ENCODE measurements around the gene STXBP5.

STXBP5 gene

GRCh38 chr6:147337921-147338320 is 133.7 kb downstream of the STXBP5 start:
- Histone ChIP-seq H2BK12ac (ENCODE audit: low read length) (no peak overlapping the region), H3K14ac (ENCODE audit: low read length) (no peak overlapping the region), H2AK5ac (ENCODE audit: low read length) (no peak overlapping the region), H4K12ac (ENCODE audit: low read depth, low read length) (no peak overlapping the region), H3K9ac (ENCODE audit: low read length) (no peak overlapping the region), H3K36me3 (ENCODE audit: control insufficient read depth in 1 of 2, insufficient read depth in 2 of 2, low read length in 2 of 2) (peaks cover 0 to 2% of the 10 kb centered on the region in 2 experiments), H2AFZ (ENCODE audit: insufficient read depth, low read length, poor library complexity) (no peak overlapping the region), H3K79me2 (ENCODE audit: control insufficient read depth, insufficient read depth, low read length, poor library complexity) (no peaks in the 10 kb centered on the region), H3K27me3 (ENCODE audit: insufficient read depth, low read length) (no peaks in the 10 kb centered on the region), H2BK120ac (ENCODE audit: insufficient read depth, low read length, poor library complexity) (no peak overlapping the region), H3K18ac (ENCODE audit: low read length) (no peak overlapping the region), H3K79me1 (ENCODE audit: low read length) (no peaks in the 10 kb centered on the region), H2BK5ac (ENCODE audit: low read depth, low read length, poor library complexity) (no peak overlapping the region), H3K4me1 (ENCODE audit: control insufficient read depth in 1 of 2, insufficient read depth in 2 of 2, low read length in 2 of 2) (no peaks in the 10 kb centered on the region), H3K23ac (ENCODE audit: low read length) (no peak overlapping the region), H4K91ac (ENCODE audit: low read depth, low read length) (no peak overlapping the region), H4K8ac (ENCODE audit: low read depth, low read length) (no peak overlapping the region), H3K27ac (ENCODE audit: low read depth, low read length) (no peak overlapping the region), H3K4me3 (ENCODE audit: low read depth, low read length) (no peak overlapping the region), H3K9me3 (ENCODE audit: insufficient read depth, low read depth, low read length) (no peaks in the 10 kb centered on the region), H3K4ac (ENCODE audit: low read depth, low read length) (no peak overlapping the region), H3K4me2 (ENCODE audit: low read length) (no peak overlapping the region)
- peak in 1 of 2 donors; percentile 34 for DNase-seq
- WGBS (ENCODE audit: extremely low coverage, insufficient coverage, insufficient read length): no CpG with 5 or more reads among the region's 3 CpGs

- no peak overlapping the region for H3K4ac ChIP-seq (ENCODE audit: low read depth, low read length)
- H3K4me2 ChIP-seq (ENCODE audit: low read length): no peak overlapping the region
- H2BK12ac ChIP-seq (ENCODE audit: low read length): no peak overlapping the region
- H4K91ac ChIP-seq (ENCODE audit: low read depth, low read length): no peak overlapping the region
- no peak overlapping the region for H2BK5ac ChIP-seq (ENCODE audit: low read depth, low read length, poor library complexity)
- no peak overlapping the region for H3K14ac ChIP-seq (ENCODE audit: low read length)
- no peak overlapping the region for H3K27ac ChIP-seq (ENCODE audit: low read depth, low read length)
- no peak overlapping the region for H3K18ac ChIP-seq (ENCODE audit: low read length)
- H2AK5ac ChIP-seq (ENCODE audit: low read length): no peak overlapping the region
- no peak overlapping the region for H2AFZ ChIP-seq (ENCODE audit: insufficient read depth, low read length, poor library complexity)
- H2BK120ac ChIP-seq (ENCODE audit: insufficient read depth, low read length, poor library complexity): no peak overlapping the region
- H4K8ac ChIP-seq (ENCODE audit: low read depth, low read length): no peak overlapping the region
- no peaks in the 10 kb centered on the region for H3K79me1 ChIP-seq (ENCODE audit: low read length)
- H3K4me3 ChIP-seq (ENCODE audit: low read depth, low read length): no peak overlapping the region
- DNase-seq: no peak
- H3K27me3 ChIP-seq (ENCODE audit: insufficient read depth, low read length): no peaks in the 10 kb centered on the region
- no CpG with 5 or more reads among the region's 1 CpG for WGBS (ENCODE audit: extremely low coverage, insufficient coverage, insufficient read length)
- H3K9me3 ChIP-seq (ENCODE audit: insufficient read depth, low read depth, low read length): no peaks in the 10 kb centered on the region
- no peaks in the 10 kb centered on the region for H3K4me1 ChIP-seq (ENCODE audit: control insufficient read depth in 1 of 2, insufficient read depth in 2 of 2, low read length in 2 of 2)
- no peak overlapping the region for H3K23ac ChIP-seq (ENCODE audit: low read length)
- peaks cover 2 to 5% of the 10 kb centered on the region in 2 experiments for H3K36me3 ChIP-seq (ENCODE audit: control insufficient read depth in 1 of 2, insufficient read depth in 2 of 2, low read length in 2 of 2)
- no peak overlapping the region for H3K9ac ChIP-seq (ENCODE audit: low read length)
- no peak overlapping the region for H4K12ac ChIP-seq (ENCODE audit: low read depth, low read length)
- H3K79me2 ChIP-seq (ENCODE audit: control insufficient read depth, insufficient read depth, low read length, poor library complexity): no peaks in the 10 kb centered on the region
Observed at GRCh38 chr6:147341486-147341885, 137.3 kb downstream of the STXBP5 start.

GRCh38 chr6:147345902-147346301 is 141.7 kb downstream of the STXBP5 start:
- no CpG with 5 or more reads among the region's 2 CpGs for WGBS (ENCODE audit: extremely low coverage, insufficient coverage, insufficient read length)

GRCh38 chr6:147347179-147347881 is 143.1 kb downstream of the STXBP5 start:
- no peak overlapping the region for H3K9ac ChIP-seq (ENCODE audit: low read length)
- no peak overlapping the region for H3K14ac ChIP-seq (ENCODE audit: low read length)
- no CpG with 5 or more reads among the region's 2 CpGs for WGBS (ENCODE audit: extremely low coverage, insufficient coverage, insufficient read length)
- no peak overlapping the region for H2BK120ac ChIP-seq (ENCODE audit: insufficient read depth, low read length, poor library complexity)
- no peaks in the 10 kb centered on the region for H3K27me3 ChIP-seq (ENCODE audit: insufficient read depth, low read length)
- H3K23ac ChIP-seq (ENCODE audit: low read length): no peak overlapping the region
- no peak overlapping the region for H2BK5ac ChIP-seq (ENCODE audit: low read depth, low read length, poor library complexity)
- H3K36me3 ChIP-seq (ENCODE audit: control insufficient read depth in 1 of 2, insufficient read depth in 2 of 2, low read length in 2 of 2): peaks cover 3 to 4% of the 10 kb centered on the region in 2 experiments
- no peaks in the 10 kb centered on the region for H3K4me1 ChIP-seq (ENCODE audit: control insufficient read depth in 1 of 2, insufficient read depth in 2 of 2, low read length in 2 of 2)
- no peak overlapping the region for H3K4ac ChIP-seq (ENCODE audit: low read depth, low read length)
- no peaks in the 10 kb centered on the region for H3K9me3 ChIP-seq (ENCODE audit: insufficient read depth, low read depth, low read length)
- H3K27ac ChIP-seq (ENCODE audit: low read depth, low read length): no peak overlapping the region
- H4K91ac ChIP-seq (ENCODE audit: low read depth, low read length): no peak overlapping the region
- no peak for DNase-seq
- H3K79me1 ChIP-seq (ENCODE audit: low read length): no peaks in the 10 kb centered on the region
- H2BK12ac ChIP-seq (ENCODE audit: low read length): no peak overlapping the region
- no peak overlapping the region for H4K8ac ChIP-seq (ENCODE audit: low read depth, low read length)
- H3K79me2 ChIP-seq (ENCODE audit: control insufficient read depth, insufficient read depth, low read length, poor library complexity): no peaks in the 10 kb centered on the region
- H3K4me2 ChIP-seq (ENCODE audit: low read length): no peak overlapping the region
- no peak overlapping the region for H3K4me3 ChIP-seq (ENCODE audit: low read depth, low read length)
- no peak overlapping the region for H2AFZ ChIP-seq (ENCODE audit: insufficient read depth, low read length, poor library complexity)
- H4K12ac ChIP-seq (ENCODE audit: low read depth, low read length): no peak overlapping the region
- H2AK5ac ChIP-seq (ENCODE audit: low read length): no peak overlapping the region
- H3K18ac ChIP-seq (ENCODE audit: low read length): no peak overlapping the region

More at GRCh38 chr6:147345902-147346301, 141.7 kb downstream of the STXBP5 start:
- H4K91ac ChIP-seq (ENCODE audit: low read depth, low read length): no peak overlapping the region
- no peaks in the 10 kb centered on the region for H3K79me1 ChIP-seq (ENCODE audit: low read length)
- no peaks in the 10 kb centered on the region for H3K79me2 ChIP-seq (ENCODE audit: control insufficient read depth, insufficient read depth, low read length, poor library complexity)
- H4K8ac ChIP-seq (ENCODE audit: low read depth, low read length): no peak overlapping the region
- no peak overlapping the region for H3K9ac ChIP-seq (ENCODE audit: low read length)
- H2AFZ ChIP-seq (ENCODE audit: insufficient read depth, low read length, poor library complexity): no peak overlapping the region
- H3K9me3 ChIP-seq (ENCODE audit: insufficient read depth, low read depth, low read length): no peaks in the 10 kb centered on the region
- no peaks in the 10 kb centered on the region for H3K4me1 ChIP-seq (ENCODE audit: control insufficient read depth in 1 of 2, insufficient read depth in 2 of 2, low read length in 2 of 2)
- H3K27me3 ChIP-seq (ENCODE audit: insufficient read depth, low read length): no peaks in the 10 kb centered on the region
- H3K14ac ChIP-seq (ENCODE audit: low read length): no peak overlapping the region
- no peak overlapping the region for H4K12ac ChIP-seq (ENCODE audit: low read depth, low read length)
- H3K36me3 ChIP-seq (ENCODE audit: control insufficient read depth in 1 of 2, insufficient read depth in 2 of 2, low read length in 2 of 2): peaks cover 3 to 6% of the 10 kb centered on the region in 2 experiments
- H2BK5ac ChIP-seq (ENCODE audit: low read depth, low read length, poor library complexity): no peak overlapping the region
- H3K4me2 ChIP-seq (ENCODE audit: low read length): no peak overlapping the region
- no peak overlapping the region for H2AK5ac ChIP-seq (ENCODE audit: low read length)
- no peak overlapping the region for H3K23ac ChIP-seq (ENCODE audit: low read length)
- no peak overlapping the region for H3K4ac ChIP-seq (ENCODE audit: low read depth, low read length)
- no peak overlapping the region for H3K18ac ChIP-seq (ENCODE audit: low read length)
- DNase-seq: no peak
- no peak overlapping the region for H3K4me3 ChIP-seq (ENCODE audit: low read depth, low read length)
- H2BK120ac ChIP-seq (ENCODE audit: insufficient read depth, low read length, poor library complexity): no peak overlapping the region
- no peak overlapping the region for H2BK12ac ChIP-seq (ENCODE audit: low read length)
- H3K27ac ChIP-seq (ENCODE audit: low read depth, low read length): no peak overlapping the region
